RPMI8226 (cell line): ENCODE data around the gene MRPS12.
"Not testable (repeated sequence)": the region's sequence is repeated elsewhere in the genome, so short reads cannot be mapped to it uniquely, and the experiment has no call there.

Source experiments
- DNase-seq: peaks from one replicate; pipeline ENCODE4 v3.0.0-alpha.2; 2015

MRPS12 gene

DNA sequence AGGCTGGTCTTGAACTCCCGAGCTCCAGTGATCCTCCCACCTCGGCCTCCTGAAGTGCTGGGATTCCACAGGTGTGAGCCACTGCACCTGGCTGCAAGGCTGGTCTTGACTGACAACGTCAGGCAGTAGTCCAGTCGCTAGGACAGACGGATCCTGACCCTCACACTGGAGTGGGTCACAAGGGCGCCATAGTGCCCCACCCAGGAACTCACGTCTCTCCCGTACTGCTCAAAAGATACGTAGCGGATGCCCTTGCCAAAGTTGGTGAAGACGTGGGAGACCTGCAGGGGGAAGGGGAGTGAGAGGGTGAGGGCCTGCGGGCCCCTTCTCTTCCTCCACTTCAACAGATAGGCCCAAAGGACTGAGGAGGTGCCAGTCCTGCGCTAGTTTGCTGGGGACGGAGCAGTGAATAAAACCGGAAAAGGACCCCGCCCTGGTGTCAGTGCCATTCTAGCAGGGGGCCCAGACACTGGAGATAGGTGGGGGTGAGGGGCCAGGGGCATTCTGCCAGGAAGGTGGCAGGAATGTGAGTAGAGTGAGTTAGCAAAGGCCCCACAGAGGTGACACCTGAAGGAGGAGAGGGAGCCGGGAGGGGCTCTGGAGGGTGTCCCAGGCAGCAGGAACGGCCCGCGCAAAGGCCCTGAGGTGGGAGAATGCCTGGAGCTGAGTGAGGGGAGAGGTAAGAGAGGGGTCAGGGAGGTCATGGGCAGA, 11.9 kb downstream of the MRPS12 start:
- DNase-seq, result no peak

DNA sequence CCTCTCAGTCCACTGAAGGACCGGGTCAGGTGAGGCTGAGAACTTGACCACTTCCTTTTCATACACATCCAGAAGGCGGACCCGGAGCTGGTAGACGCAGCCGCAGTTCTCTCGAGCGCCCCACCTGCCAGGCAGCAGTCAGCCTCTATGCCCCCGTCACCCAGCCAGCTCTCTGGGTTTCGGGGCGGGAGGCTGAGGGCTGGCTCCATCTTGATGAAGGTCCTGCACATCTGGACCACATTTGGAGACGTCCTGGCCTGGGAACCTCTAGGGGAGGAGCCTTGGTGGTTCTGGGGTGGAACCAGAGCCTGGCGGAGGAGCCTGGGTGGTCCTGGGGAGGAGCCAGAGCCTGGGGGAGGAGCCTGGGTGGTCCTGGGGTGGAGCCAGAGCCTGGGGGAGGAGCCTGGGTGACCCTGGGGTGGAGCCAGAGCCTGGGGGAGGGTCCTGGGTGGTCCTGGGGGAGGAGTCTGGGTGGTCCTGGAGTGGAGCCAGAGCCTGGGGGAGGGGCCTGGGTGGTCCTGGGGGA, 14.3 kb downstream of the MRPS12 start:
- no peak for DNase-seq

DNA sequence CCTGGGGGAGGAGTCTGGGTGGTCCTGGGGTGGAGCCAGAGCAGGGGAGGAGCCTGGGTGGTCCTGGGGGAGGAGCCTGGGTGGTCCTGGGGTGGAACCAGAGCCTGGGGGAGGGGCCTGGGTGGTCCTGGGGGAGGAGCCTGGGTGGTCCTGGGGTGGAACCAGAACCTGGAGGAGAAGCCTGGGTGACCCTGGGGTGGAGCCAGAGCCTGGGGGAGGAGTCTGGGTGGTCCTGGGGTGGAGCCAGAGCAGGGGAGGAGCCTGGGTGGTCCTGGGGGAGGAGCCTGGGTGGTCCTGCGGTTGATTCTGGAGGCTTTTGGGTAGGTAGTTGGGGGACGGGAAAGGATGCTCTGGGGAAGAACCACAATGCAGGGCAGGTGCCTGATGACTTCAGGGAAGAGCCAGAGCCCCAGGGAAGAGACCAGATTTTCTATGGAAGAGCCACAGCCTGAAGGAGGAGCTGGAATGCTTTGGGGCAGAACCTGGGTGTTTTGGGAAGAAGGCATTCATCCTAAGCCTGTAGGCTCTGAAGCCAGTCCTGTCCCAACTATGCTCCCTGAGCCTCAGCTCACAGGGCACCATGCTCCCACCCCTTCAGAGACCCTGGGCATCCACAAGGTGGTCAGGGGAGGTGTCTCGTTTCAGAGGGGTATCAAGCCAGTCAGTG, 15.0 kb downstream of the MRPS12 start:
- DNase-seq, result no peak

DNA sequence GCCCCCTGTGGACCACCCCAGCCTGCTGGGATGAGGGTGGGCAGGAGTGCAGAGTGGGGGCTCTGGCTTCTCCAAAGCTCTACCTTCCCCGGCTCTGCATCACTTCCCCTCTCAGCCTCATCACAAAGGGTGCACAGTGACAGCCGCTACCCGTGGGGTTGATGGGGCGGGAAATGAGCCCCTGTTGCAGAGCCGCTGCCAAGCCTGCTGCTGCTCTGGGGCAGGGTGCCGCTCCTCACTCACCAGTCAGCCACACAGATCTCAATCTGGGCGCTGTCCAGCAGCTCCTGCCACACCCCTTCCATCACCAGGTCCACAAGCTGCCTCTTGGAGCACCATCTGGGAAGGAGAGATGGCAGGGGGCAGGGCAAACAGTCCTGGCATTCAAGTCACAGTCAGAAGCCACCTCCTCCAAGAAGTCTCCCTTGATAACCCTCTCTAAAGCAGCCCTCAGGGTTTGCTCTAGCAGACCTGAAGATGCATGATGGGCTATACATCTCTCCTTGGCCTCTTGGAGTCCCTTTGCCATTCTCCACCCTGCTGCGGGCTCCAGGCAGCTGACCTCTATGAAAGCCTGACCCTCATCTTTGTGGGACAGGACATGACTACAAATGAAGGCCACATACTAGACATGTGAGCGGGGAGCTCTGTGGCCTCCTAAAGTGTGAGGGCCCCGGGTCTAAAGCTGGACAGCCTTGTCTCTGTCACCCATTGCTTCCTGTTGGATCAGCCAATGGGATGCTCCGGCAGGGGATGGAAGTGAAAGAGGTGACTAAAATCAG, 15.7 kb downstream of the MRPS12 start:
- DNase-seq, result no peak

DNA sequence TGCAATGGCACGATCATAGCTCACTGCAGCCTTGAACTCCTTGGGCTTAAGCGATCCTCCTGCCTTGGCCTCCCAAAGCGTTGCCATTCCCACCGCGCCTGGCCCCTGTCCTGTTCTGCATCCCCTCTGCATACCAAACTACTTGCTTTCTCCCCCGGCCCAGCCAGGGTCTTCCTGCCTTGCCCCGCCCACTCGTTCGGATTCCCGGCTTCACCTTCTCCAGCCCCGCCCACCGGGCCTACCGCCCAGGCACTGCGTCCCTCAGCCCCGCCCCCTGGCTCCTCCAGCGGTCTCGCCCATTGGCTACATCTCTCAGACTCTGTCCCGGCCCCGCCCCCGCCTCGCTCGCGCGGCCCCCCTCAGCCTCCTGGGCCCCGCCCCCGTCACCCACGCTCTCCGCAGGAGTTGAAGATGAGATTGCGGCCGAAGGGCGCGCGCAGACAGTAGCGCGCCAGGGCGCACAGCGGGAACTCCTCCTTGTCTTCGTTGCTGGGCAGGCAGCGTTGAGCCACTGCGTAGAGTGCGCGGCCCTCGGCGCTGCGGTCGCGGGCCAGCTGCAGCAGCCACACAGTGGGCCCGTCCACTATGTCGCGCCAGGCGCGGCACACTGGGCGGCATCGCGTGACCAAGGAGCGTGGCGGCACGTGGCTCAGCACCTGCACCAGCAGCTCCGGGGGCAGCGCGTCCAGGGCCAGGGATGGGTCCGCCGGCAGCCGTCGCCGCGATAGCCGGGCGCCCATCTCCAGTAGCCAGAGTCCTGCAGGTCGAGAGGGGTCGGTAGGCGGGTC, 19.0 kb downstream of the MRPS12 start:
- DNase-seq, result no peak

DNA sequence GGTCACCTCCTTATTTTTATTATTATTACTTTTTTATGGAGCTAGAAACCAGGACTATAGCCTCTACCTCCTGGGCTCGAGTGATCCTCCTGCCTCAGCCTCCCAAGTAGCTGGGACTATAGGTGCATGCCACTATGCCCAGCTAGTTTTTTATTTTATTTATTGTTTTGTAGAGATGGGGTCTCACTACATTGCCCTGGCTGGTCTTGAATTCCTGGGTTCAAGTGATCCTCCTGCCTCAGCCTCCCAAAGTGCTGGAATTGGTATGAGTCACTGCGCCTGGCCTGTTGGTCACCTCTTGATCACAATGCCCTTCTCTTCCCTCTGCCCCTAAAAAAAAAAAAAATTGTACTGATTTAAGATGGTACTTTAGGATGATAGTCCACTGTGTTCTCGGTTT, 20.4 kb downstream of the MRPS12 start:
- DNase-seq, result no peak

DNA sequence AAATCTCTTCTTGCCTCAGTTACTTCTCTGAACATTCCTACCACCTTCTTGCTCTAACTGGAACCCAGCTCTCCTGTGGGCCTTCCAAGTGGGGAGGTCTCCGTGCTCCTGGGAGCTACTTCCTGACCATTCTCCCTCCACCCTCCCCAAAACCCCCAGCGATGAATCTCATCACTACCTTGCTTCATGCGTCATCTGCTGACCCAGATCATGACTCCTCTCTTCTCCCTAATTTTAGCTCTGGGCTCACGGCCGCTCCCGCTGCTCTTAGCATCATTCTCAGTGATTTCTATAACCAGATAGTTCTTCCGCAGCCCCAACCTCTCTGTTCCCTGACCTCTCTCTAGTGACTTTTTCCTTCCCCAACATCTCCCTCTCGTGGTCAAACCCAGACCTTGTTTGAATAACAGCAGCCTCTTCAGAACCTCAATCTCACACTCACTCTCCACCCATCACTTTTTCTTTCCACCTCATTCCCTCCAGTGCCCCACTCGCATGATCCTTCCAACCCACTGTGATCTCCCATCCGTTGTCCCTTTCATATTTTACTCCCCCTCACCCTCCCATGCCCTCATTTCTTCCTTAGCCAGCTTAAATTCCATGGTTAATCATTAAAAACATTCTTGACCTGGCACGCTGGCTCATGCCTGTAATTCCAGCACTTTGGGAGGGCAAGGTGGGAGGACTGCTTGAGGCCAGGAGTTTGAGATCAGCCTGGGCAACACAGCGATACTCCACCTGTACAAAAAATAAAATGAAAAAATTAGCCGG, 21.8 kb downstream of the MRPS12 start:
- peak; percentile 60 for DNase-seq

DNA sequence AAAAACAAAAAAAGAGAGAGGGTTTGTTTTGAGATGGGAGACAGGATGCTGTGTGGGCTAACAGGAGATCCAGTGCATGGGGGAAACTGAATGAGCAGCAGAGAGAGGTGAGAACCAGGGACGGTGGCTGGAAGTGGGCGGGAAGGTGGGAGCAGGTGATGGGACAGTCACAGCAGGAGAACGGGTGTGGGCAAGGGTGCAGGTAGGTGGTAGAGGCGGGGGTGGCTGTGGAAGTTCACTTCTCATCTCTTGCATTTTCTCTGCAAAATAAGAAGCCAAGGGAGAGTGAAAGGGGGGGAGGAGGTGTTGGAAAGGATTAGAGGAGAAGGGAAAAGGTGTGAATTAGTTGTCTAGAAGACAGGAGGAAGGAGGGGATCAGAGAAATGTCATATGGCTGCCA, 22.9 kb downstream of the MRPS12 start:
- DNase-seq, result no peak

DNA sequence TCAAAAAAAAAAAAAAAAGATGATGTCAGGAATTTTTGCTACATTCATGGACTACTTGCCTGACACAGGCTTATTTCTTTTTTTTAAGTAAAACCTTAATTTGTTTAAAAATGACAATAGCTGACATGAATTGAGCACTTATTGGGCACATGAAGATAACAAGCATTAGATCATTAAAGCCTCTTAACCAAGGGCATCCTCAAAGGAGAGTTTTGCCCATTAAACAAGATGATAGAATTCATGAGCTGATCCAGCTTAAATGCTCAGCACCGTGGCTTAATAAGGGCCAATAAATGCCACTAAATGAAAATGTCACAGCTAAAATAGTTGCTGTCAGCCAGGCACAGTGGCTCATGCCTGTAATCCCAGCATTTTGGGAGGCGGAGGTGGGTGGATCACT, 25.5 kb downstream of the MRPS12 start:
- DNase-seq, result no peak

DNA sequence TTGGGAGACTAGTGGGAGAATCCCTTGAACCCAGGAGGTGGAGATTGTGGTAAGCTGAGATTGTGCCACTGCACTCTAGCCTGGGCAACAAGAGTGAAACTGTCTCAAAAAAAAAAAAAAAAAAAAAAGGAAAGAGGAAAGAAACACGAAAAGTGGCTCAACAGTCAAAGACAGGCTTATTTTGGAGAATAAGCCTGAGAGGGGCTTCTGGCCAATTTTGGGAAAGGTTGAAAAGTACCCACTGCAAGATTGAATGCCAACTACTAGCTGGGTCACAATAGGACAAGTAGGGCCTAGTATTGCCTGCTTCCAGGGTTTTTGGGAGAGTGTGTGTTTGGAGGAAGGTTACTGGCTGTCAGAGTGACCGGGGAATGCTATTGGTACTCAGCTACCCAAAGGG, 27.6 kb downstream of the MRPS12 start:
- no peak for DNase-seq

DNA sequence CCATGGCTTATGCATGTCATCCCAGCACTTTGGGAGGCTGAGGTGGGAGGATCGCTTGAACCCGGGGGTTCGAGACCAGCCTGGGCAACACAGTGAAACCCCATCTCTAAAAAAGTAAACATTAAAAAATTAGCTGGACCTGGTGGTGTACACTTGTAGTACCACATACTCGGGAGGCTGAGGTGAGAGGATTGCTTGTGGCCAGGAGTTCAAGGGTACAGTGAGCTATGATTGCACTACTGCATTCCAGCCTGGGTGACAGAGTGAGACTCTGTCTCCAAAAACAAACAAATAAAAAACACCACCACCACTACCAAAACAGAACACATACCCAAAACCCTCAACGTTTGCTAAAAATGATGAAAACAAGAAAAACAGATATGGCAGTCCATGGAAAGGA, 28.9 kb downstream of the MRPS12 start:
- no peak for DNase-seq

DNA sequence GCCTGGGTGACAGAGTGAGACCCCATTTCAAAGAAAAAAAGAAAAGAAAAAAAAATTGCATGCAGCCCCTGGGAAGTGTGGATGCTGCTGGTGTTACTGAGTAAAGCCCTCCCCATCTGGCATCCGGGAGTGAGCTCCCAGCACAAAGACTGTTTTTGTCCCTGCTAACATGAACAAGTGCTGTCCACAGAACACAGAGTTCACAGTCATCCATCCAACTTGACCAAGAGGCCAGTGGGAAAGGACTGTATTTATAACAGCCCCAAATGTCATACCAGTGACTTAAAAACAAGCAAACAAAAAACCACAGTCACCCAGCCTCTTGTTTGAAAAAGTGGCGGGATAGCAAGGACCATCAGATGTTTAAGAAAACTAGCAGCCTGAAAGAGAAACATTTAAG, 34.0 kb downstream of the MRPS12 start:
- DNase-seq, result no peak

DNA sequence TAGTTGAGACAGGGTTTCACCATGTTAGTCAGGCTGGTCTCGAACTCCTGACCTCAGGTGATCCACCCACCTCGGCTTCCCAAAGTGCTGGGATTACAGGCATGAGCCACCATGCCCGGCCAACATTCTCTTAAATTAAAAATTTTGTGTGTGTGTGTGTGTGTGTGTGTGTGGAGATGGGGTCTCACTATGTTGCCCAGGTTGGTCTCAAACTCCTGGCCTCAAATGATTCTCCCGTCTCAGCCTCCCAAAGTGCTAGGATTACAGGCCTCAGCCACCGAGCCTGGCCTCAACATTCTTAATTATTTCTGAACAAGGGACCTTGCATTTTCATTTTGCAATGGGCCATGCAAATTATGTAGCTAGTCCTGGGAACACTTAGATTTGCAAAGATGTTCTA, 35.4 kb downstream of the MRPS12 start:
- not testable (repeated sequence) for DNase-seq

DNA sequence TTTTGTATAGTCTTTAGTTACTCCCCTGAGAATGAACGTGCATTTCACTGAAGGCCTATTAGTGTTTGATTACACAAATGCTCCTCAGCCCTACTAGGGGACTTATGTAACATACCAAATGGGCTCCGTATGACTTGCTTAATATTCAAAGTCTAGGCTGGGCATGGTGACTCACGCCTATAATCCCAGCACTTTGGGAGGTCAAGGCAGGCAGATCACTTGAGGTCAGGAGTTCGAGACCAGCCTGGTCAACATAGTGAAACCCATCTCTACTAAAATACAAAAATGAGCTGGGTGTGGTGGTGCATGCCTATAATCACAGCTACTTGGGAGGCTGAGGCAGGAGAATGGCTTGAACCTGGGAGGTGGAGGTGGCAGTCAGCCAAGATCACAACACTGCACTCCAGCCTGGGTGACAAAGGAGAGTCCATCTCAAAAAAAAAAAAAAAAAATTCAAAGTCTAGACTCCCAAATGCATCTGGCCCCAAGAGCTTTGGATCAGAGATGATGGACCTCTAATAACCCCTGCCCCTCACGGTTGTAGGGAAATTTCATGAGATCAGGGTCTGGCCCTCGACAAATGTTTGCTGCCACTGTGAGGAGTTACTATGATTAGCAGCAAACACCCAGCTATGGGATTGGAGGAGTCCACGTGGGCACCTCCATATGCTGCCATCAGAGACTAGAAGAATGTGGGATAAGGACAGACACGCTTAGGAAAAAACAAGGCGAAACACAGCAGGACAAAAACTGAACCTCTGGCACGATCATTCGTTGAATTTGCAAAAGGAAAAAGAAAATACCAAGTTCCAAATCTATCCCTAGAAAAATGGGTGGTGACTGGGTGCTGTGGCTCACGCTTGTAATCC, 40.2 kb downstream of the MRPS12 start:
- no peak for DNase-seq

DNA sequence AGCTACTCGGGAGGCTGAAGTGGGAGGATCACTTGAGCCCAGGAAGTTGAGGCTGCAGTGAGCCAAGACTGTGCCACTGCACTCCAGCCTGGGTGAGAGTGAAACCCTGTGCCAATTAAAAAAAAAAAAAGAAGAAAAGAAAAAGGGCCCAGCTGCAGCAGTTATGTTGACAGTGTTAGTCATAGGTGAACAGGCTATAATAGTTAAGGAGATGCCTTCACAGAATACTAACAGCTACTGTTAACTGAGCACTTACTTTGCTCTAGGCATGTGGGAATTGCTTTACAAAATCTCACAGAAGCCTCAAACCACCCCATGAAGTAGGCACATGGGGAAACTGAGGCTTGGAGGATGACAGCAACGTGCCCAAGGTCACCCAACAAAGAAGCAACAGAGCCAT, 40.9 kb downstream of the MRPS12 start:
- DNase-seq, result no peak

DNA sequence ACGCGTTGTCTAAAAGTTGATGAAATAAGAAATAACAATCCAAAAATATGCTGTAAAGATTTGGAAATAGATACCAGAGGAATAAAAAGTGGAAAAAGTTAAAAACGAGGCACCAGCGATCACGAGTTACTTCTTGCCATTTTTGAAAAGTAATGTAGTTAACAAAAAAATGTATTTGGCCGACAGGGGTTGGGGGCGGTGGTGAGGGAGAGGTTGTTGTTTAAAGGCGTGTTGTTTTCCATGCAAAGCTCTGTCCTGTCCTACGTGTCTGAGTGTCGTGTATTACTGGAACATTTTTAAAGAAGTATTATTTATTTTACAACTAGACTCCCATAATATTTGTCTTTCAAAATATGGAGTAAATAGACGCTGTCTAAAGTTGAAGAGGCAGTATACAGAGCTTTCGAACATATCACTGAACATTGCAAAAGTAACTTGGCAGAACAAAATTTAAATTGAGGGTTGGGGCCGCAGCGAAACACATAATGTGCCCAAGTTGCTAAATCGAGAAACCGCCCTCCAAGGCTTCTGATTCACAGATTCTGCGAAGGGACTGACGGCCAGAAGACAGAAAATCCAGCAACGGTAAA, 44.0 kb downstream of the MRPS12 start:
- DNase-seq, result no peak

DNA sequence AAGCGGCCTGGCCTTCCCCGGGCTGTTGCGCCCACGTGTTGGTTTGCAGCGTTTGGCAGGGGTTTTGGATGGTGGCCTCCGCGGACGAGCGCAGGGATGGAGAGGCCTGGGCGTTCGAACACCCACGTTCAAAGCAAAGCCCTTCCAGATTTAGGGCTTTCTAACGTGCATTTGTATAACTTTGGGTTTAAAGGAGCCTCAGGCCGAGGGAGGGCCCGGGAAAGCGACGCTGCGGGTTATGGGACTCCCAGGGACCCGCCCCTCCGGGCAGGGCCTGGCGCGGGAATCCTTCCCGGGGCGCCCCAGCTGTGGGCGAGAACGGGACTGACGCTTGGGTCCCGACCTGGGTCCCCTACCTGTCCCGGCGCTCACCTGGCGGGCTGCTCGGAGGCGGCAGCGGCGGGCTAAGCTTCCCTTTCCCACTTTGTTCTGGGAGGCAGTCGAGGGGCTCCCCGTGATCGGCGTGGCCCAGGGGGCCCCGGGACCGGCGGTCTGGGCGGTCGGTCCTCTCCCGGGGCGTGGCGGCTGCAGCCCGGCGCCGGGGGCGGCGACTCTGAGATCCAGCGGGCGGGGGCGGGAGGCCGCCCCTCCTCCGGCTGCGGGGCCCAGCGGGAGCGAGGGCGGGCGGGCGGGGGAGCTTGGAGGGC, 44.6 kb downstream of the MRPS12 start, which contains the start of gene FBXO17:
TSS of gene FBXO17 (minus strand) at position 529 of the 647 bp plus-strand sequence. CDS start 25,423 bp downstream, outside the sequence.
- no peak for DNase-seq

DNA sequence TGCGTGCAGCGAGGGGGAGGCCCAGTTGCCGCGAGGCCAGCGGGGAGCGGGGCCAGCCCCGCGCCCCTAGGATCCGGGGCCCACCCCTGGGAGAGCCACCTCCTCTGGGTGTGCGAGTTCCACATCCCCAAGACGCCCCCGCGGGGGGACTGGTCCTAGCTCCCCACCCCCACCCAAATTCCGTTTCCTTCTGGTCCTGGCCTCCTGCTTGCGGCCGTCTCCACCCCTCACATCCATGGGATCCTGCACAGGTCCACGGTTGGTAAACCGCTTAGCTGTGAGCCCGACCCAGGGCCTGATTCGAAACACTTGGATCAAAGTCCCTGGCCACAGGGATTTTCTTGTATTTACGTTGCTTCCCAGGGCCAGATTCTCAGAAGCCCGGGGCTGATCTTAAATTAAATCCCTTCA, 45.1 kb downstream of the MRPS12 start:
- no peak for DNase-seq

DNA sequence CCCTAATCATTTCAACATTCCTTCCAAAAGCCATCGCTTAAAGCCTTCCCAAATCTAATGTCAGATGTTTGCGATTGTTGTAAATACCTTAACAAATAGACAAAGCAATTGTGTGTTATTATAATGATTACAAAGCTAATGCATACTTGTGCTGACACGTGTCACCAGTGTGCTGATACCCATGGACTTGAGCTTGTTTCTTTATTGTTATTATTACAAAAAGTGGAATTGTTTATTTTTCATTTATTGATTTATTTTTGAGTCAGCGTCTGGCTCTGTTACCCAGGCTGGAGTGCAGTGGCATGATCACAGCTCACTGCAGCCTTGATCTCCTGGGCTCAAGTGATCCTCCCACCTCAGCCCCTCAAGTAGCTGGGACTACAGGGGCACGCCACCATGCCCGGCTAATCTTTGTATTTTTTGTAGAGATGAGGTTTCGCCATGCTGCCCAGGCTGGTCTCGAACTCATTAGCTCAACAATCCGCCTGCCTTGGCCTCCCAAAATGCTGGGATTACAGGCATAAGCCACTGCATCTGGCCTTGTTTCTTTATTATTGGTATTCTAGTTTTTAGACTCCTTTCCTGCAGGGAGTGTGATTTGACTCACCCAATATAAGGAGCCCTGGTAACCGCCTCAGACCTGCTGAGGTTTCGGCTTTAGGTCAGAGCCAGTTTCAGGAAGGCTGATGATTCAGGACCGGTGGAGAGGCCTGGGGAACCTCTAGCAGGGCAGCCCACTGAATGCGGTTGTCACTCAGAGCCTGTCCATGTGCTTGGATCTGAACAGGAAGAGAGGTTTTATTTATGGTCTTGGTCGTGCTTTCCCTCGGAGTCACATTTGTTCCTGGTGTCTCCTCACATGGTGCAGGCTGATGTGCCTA, 46.9 kb downstream of the MRPS12 start:
- peak; percentile 31 for DNase-seq
